Activated naive CD4-positive, alpha-beta T cell treated with anti-CD3 and anti-CD28 coated beads, Interleukin-2, amount 10 ng/mL, durations not matched to agents 7 days and 5 days (primary cell): Measurements from ENCODE around the gene RAD9A.
"Not testable (repeated sequence)": the region's sequence is repeated elsewhere in the genome, so short reads cannot be mapped to it uniquely, and the experiment has no call there.

Experiments used
- CTCF ChIA-PET: fragments of 350-600 bp; sonication (Branson Sonifier 250); formaldehyde crosslinking; loops from one replicate; lab custom pipeline; 2021; ENCODE audit warnings: antibody characterized with exemption; lab: Charles Lee
- DNase-seq: peaks from one replicate; pipeline ENCODE4 v3.0.0-alpha.2; 2020
- H3K27ac Mint-ChIP-seq: one replicate; pipeline ENCODE4 v1.8.0; 2021; ENCODE audit warnings: mild to moderate bottlenecking, moderate library complexity, mixed read lengths
- H3K27me3 Mint-ChIP-seq: one replicate; pipeline ENCODE4 v1.8.0; 2021; ENCODE audit warnings: mild to moderate bottlenecking, mixed read lengths
- H3K36me3 Mint-ChIP-seq: one replicate; pipeline ENCODE4 v1.8.0; 2021; ENCODE audit warnings: mixed read lengths
- H3K4me1 Mint-ChIP-seq: one replicate; pipeline ENCODE4 v1.8.0; 2021; ENCODE audit warnings: mixed read lengths
- H3K4me3 Mint-ChIP-seq: one replicate; pipeline ENCODE4 v1.8.0; 2021; ENCODE audit warnings: mild to moderate bottlenecking, moderate library complexity, mixed read lengths
- H3K9me3 Mint-ChIP-seq: one replicate; pipeline ENCODE4 v1.8.0; 2021; ENCODE audit warnings: mixed read lengths

RAD9A gene

DNA sequence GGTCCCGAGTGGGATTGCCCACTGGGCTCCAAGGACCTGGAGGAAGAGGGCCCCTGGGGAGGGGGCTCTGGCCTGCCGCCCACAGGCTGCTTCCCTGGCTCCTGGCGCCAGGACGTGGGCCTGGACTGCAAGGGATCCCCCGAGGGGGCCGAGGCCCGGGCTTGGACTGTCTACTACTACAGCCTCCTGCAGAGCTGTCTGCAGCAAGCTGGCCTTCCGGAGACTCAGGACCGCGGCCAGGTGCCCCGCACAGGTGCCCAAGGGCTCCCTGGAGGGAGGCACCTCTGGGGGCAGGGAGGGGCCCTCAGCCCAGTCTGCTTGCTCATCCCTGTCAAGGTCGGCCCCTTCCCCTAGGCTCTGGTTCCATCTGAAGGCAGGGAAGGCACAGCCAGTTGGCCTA, 25.6 kb downstream of the RAD9A start:
- peaks cover 57% of the 10 kb centered on the region for H3K27me3 Mint-ChIP-seq
- CTCF ChIA-PET, result interaction anchor here (1.1 kb wide), 1 partner anchor 16 kb away, joined by 6 read pairs; the partner anchor contains the start of gene PPP1CA
- H3K9me3 Mint-ChIP-seq, result no peaks in the 10 kb centered on the region
- peaks cover 4% of the 10 kb centered on the region for H3K36me3 Mint-ChIP-seq
- no peak overlapping the region for H3K27ac Mint-ChIP-seq
- DNase-seq, result no peak
- H3K4me3 Mint-ChIP-seq, result no peak overlapping the region
- H3K4me1 Mint-ChIP-seq, result peaks cover 69% of the 10 kb centered on the region

DNA sequence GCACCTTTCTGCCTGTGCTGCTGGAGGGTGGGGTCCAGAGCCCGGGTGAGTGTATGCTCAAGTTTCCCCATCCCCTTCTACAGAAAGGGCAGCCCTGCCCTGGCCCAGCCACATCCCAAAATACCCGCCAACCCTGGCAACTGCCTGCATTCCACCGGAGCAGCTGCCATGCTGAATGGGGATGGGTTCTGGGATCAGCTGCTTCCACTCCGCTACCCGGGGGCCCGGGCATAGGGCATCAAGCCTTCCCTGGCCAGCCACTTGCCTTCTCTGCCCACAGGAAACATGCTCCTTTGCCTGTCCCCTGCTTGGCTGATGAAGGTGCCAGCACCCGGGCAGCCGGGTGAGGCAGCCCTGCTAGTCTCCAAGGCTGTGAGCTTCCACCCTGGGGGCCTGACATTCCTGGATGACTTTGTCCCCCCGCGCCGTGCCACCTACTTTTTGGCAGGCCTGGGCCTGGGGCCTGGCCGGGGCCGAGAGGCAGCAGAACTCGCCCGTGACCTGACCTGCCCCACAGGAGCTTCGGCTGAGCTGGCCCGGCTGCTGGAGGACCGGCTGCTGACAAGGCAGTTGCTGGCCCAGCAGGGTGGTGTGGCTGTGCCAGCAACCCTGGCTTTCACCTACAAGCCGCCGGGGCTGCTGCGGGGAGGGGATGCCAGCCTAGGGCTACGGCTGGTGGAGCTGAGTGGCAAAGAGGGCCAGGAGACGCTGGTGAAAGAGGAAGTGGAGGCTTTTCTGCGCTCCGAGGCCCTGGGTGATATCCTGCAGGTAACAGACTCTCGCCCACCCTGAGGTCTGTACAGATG, 26.9 kb downstream of the RAD9A start:
- Mint-ChIP-seq H3K36me3 (no peaks in the 10 kb centered on the region), H3K4me1 (peaks cover 64% of the 10 kb centered on the region), H3K27me3 (peaks cover 50% of the 10 kb centered on the region), H3K4me3 (peak overlapping the region; percentile 60), H3K9me3 (no peaks in the 10 kb centered on the region), H3K27ac (peak overlapping the region; percentile 65)
- CTCF ChIA-PET, result interaction anchor here (1.1 to 2.4 kb wide), 3 partner anchors 10 to 17 kb away, joined by 3 to 9 read pairs (median 6); partner anchors contain the start of gene PPP1CA
- no peak for DNase-seq

DNA sequence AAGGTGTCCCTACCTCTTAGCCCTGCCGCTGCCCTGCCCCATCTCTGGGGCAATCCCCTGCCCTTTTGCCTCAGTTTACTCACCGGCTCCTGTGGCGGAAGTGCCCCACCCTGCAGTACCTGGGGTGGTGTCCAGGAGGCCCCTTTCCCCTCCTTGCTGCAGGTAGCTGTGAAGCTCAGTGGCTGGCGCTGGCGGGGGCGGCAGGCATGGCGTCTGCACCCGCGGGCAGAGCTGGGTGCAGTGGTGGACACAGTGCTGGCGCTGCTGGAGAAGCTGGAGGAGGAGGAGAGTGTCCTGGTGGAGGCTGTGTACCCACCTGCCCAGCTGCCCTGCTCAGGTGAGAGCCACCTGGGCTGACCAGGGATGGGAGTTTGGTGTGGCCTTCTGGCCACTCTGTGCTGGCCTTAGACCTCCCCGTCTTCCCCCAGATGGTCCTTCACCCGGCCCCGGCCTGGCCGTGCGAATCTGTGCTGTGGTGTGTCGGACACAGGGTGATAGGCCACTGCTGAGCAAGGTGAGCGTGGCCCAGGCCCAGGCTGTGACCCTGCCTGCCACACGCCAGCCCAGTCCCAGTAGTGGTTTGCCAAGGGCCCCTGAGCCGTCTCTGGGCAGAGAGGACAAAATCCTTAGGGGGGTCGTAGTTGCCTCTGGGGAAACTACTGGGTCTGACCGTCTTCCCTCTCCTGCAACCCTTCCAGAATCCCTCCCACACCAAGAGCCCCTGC, 27.7 kb downstream of the RAD9A start:
- Mint-ChIP-seq H3K4me3 (peak overlapping the region; percentile 76), H3K36me3 (no peaks in the 10 kb centered on the region), H3K9me3 (no peaks in the 10 kb centered on the region), H3K27me3 (peaks cover 43% of the 10 kb centered on the region), H3K27ac (peak overlapping the region; percentile 65), H3K4me1 (peaks cover 62% of the 10 kb centered on the region)
- CTCF ChIA-PET, result interaction anchor here (1.1 to 2.4 kb wide), 3 partner anchors 11 to 19 kb away, joined by 3 to 9 read pairs (median 6); partner anchors contain the start of genes PPP1CA and PTPRCAP
- DNase-seq, result no peak

DNA sequence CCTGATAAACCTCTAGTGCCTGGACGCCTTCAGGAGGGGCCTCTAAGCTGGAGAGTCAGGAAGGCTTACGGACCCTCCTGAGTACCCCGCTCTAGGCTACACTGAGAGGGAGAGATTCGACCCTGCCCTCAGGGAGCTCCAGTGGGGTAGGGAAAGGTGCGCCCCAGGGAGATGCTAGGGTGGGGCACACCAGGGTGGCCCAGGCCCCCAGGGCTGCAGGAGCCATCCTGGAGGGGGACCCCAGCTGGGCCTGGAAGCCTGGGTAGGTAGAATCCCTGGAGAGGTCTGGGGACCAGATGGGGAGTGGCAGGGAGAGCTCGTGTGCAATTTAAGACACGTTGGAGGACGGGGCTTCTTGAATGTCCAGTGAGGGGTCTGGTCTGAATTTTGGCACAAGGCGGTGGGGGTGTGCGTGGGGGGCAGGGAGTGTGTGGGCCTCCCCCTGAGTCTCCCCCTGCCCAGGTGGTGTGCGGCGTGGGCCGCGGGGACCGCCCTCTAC, 28.4 kb downstream of the RAD9A start:
- CTCF ChIA-PET, result interaction anchor here (1.6 to 2.4 kb wide), 2 partner anchors 18 to 19 kb away, joined by 6 to 9 read pairs; partner anchors contain the start of genes PPP1CA and PTPRCAP

DNA sequence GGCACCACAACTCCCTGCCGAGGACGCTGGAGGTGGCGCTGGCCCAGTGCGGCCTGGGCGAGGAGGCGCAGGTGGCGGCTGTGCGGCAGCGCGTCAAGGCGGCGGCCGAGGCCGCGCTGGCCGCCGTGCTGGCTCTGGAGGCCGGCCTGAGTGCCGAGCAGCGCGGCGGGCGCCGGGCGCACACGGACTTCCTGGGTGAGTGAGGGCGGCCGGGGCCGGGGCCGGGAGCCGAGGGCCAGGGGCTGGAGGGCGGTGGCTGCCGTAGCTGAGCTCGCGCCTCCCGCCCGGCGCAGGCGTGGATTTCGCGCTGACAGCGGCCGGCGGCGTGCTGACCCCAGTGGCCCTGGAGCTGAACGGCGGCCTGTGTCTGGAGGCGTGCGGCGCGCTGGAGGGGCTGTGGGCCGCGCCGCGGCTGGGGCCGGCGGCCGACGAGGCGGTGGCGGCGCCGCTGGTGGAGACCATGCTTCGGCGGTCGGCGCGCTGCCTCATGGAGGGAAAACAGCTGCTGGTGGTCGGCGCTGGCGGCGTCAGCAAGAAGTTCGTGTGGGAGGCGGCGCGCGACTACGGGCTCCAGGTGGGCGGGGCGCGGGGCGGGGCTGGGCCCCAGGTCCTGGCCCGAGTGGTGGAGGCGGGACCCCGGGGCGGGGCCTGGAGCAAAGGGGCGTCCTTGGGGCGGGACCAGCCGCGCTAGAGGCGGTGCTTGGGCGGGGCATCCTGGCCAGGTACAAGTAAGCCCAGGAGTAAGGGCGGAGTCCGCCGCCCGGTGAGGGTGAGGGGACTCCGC, 29.1 kb downstream of the RAD9A start:
- Mint-ChIP-seq H3K36me3 (no peaks in the 10 kb centered on the region), H3K9me3 (no peaks in the 10 kb centered on the region), H3K27me3 (peaks cover 34% of the 10 kb centered on the region), H3K4me1 (peaks cover 67% of the 10 kb centered on the region), H3K27ac (peak overlapping the region; percentile 77), H3K4me3 (peak overlapping the region; percentile 76)
- peak; percentile 98 for DNase-seq
- CTCF ChIA-PET, result interaction anchor here (1.6 to 2.4 kb wide), 2 partner anchors 17 to 19 kb away, joined by 6 to 9 read pairs; partner anchors contain the start of genes PPP1CA and PTPRCAP

More for the DNA sequence above, 28.4 kb downstream of the RAD9A start:
- Mint-ChIP-seq H3K36me3 (no peaks in the 10 kb centered on the region), H3K4me3 (peak overlapping the region; percentile 76), H3K9me3 (no peaks in the 10 kb centered on the region), H3K27ac (peak overlapping the region; percentile 56), H3K4me1 (peaks cover 65% of the 10 kb centered on the region), H3K27me3 (peaks cover 36% of the 10 kb centered on the region)
- no peak for DNase-seq

DNA sequence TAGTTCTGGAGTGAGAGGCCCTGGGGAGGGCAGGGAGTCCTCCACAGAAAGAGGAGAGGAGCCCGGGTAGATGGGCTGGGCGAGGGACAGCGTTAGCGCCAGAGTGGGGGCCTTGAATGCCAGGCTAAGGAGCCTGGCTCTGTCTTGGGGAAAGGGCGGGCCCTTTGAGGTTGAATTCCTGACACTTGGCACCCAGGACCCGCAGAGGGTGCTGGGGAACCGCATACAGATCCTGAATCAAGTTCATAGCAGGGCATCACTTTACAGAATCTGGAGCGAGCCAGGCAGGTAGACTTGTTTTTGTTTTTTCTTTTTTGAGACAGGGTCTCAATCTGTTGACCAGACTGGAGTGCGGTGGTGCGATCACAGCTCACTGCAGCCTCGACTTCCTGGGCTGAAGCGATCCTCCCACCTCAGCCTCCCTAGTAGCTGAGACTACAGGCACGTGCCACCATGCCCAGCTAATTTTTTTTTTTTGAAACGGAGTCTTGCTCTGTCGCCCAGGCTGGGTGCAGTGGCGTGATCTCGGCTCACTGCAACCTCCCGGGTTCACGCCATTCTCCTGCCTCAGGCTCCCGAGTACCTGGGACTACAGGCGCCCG, 29.7 kb downstream of the RAD9A start:
- Mint-ChIP-seq H3K27me3 (peaks cover 27% of the 10 kb centered on the region), H3K36me3 (no peaks in the 10 kb centered on the region), H3K4me3 (peak overlapping the region; percentile 62), H3K27ac (peak overlapping the region; percentile 77), H3K9me3 (no peaks in the 10 kb centered on the region), H3K4me1 (peaks cover 64% of the 10 kb centered on the region)
- CTCF ChIA-PET, result interaction anchor here (2.4 kb wide), 1 partner anchor 20 kb away, joined by 9 read pairs; the partner anchor contains the start of gene PPP1CA
- no peak for DNase-seq

DNA sequence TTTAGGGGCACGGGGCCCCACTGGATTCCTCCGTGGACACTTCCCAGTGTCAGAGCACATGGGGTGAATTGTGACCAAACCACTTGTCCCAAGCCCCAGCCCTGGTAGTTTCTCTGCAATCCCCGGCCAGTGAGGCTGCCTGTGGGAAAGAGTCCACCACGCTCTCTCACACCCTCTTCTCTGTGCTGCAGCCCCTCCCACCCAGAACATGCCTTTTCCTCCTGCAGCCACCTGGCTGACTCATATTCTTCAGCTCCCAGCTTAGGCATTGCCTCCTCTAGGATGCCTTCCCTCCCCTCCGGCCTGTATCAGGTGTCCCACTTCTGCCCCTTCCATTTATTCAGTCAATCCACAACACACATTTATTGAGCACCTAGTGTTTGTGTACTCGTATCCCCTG, 31.1 kb downstream of the RAD9A start:
- no peak for DNase-seq
- peaks cover 23% of the 10 kb centered on the region for H3K27me3 Mint-ChIP-seq
- H3K4me3 Mint-ChIP-seq, result no peak overlapping the region
- no peaks in the 10 kb centered on the region for H3K9me3 Mint-ChIP-seq
- no peaks in the 10 kb centered on the region for H3K36me3 Mint-ChIP-seq
- no peak overlapping the region for H3K27ac Mint-ChIP-seq
- peaks cover 65% of the 10 kb centered on the region for H3K4me1 Mint-ChIP-seq
- CTCF ChIA-PET, result interaction anchor here (0.6 kb wide), 1 partner anchor 781 kb away, joined by 3 read pairs; no protein-coding TSS in a partner anchor

DNA sequence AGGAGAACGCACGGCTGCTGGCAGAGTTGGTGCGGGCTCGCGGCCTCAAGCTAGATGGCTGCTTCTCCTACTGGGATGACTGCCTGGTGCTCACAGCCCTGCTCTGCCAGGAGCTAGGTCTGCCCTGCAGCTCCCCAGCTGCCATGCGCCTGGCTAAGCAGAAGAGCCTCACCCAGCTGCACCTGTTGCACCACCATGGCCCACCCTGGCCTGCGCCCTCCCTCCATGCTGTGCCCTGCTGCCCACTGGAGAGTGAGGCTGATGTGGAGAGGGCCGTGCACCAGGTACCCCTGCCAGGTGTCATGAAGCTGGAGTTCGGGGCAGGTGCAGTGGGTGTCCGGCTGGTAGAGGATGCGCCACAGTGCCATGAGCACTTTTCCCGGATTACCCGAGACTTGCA, 31.7 kb downstream of the RAD9A start:
- DNase-seq, result no peak
- Mint-ChIP-seq H3K27ac (no peak overlapping the region), H3K4me3 (no peak overlapping the region), H3K27me3 (peaks cover 21% of the 10 kb centered on the region), H3K9me3 (no peaks in the 10 kb centered on the region), H3K36me3 (no peaks in the 10 kb centered on the region), H3K4me1 (peaks cover 63% of the 10 kb centered on the region)
- CTCF ChIA-PET, result interaction anchor here (0.6 kb wide), 1 partner anchor 781 kb away, joined by 3 read pairs; no protein-coding TSS in a partner anchor

DNA sequence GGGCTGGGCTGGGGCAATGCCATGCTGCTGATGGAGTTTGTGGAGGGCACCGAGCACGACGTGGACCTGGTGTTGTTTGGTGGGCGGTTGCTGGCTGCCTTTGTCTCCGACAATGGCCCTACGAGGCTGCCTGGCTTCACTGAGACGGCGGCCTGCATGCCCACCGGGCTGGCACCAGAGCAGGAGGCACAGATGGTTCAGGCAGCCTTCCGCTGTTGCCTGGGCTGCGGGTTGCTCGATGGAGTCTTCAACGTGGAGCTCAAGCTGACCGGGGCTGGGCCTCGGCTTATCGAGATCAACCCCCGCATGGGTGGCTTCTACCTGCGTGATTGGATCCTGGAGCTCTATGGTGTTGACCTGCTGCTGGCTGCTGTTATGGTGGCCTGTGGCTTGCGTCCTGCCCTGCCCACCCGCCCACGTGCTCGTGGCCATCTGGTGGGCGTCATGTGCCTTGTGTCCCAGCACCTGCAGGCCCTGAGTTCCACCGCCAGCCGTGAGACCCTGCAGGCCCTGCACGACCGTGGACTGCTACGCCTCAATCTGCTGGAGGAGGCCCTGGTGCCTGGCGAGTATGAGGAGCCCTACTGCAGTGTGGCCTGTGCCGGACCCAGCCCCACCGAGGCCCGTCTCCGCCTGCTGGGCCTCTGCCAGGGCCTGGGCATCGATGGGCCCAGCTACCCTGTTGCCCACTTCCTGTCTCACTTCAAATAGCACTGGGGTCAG, 32.3 kb downstream of the RAD9A start:
- CTCF ChIA-PET, result no interaction called here
- Mint-ChIP-seq H3K4me3 (no peak overlapping the region), H3K9me3 (no peaks in the 10 kb centered on the region), H3K36me3 (peaks cover 2% of the 10 kb centered on the region), H3K27ac (no peak overlapping the region), H3K27me3 (peaks cover 18% of the 10 kb centered on the region), H3K4me1 (peaks cover 60% of the 10 kb centered on the region)
- DNase-seq, result no peak

DNA sequence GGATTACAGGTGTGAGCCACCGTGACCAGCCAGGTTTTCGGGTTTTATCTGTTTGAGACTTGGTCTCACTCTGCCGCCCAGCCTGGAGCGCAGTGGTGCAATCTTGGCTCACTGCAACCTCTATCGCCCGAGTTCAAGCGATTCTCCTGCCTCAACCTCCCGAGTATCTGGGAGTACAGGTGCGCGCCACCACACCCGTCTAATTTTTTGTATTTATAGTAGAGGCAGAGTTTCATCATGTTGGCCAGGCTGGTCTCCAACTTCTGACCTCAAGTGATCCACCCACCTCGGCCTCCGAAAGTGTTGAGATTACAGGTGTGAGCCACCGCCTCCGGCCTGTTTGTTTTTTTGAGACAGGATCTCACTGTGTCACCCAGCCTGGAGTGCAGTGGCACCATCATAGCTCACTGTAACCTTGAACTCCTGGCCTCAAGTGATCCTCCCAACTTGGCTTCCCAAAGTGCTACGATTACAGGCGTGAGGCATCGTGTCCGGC, 35.6 kb downstream of the RAD9A start:
- H3K27me3 Mint-ChIP-seq, H3K9me3 Mint-ChIP-seq, DNase-seq, CTCF ChIA-PET: not testable (repeated sequence)
- Mint-ChIP-seq H3K4me3 (peak overlapping the region; percentile 98), H3K27ac (peak overlapping the region; percentile 95), H3K4me1 (peaks cover 62% of the 10 kb centered on the region), H3K36me3 (peaks cover 10% of the 10 kb centered on the region)

DNA sequence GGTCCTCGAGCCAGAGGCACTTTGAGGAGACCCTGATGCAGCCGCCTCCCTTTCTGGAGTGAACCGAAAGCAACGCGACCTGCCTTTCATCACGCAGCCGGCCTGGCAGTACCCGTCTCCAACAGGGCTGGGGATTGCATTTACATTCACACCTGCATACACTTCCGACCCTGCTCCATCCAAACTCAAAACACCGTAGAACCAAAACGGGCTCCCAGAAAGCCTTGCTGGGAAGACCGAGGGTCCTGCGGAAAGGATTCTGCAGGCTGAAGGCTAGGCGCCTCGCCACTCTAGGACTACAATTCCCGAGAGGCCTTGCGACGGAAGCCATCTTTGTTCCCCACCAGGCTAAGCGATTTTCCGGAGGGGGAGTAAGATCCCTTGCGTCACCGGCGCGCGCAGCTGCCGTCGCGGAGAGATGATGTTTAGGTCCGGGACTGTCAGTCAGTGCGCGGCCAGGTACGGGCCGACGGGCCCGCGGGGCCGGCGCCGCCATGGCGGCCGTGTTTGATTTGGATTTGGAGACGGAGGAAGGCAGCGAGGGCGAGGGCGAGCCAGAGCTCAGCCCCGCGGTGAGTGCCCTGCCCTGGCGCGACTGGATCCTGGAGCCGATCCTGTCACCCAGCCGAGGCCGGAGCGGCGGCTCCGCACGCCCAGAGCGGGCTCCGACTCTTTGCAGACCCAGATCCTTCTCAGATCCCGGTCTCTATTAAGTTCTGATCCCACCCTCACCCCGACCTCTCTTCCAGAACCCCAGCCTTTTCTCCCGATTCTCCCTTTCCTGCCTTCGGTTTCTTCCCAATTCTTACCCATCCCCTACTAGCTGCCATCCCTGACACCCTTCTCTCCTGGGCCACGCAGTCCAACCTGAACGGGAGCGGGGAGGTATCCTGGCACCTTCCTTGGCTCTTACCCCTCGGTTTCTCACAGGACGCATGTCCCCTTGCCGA, 36.5 kb downstream of the RAD9A start, which contains the start of gene RPS6KB2:
TSS of gene RPS6KB2 (plus strand) at position 443 of the 950 bp plus-strand sequence. CDS start at position 495, 52 bp downstream.
- Mint-ChIP-seq H3K27ac (peak within 1 kb of the TSS; percentile 95), H3K4me1 (peaks cover 64% of the 10 kb centered on the region), H3K36me3 (peaks cover 13% of the 10 kb centered on the region), H3K27me3 (peaks cover 6% of the 10 kb centered on the region), H3K9me3 (no peaks in the 10 kb centered on the region), H3K4me3 (peak within 1 kb of the TSS; percentile 98)
- DNase-seq, result peak; percentile 100
- CTCF ChIA-PET, result interaction anchor here (0.9 to 1.3 kb wide), 2 partner anchors 9 to 10 kb away, joined by 4 to 5 read pairs; partner anchors contain the start of gene PTPRCAP
